Activated B cell treated with CpG ODN at 0.5 μM for 24 hours (primary cell): ENCODE results near the gene TUBA3E. TPM values are rescaled to one million over a fixed set of nuclear protein-coding genes. Genes with fewer than 3 reads are reported as not detected.
"Not testable (repeated sequence)": the region's sequence is repeated elsewhere in the genome, so short reads cannot be mapped to it uniquely, and the experiment has no call there.

ENCODE experiments used
- ATAC-seq: fragments of 200-7000 bp; cut with Tn5 transposase; one replicate; pipeline ENCODE4 v1.10.0; 2021; ENCODE audit warnings: low read depth, mild to moderate bottlenecking, moderate library complexity
- CTCF ChIA-PET: fragments of 350-600 bp; sonication (Branson Sonifier 250); formaldehyde crosslinking; loops from one replicate; lab custom pipeline; 2021; ENCODE audit warnings: antibody characterized with exemption; lab: Charles Lee
- POLR2A ChIA-PET: fragments of 350-600 bp; sonication (Branson Sonifier 250); formaldehyde crosslinking; loops from one replicate; lab custom pipeline; 2021; ENCODE audit warnings: antibody characterized with exemption; lab: Charles Lee
- DNase-seq: peaks from one replicate; pipeline ENCODE4 v3.0.0; 2022
- H3K27ac Mint-ChIP-seq: one replicate; pipeline ENCODE4 v1.8.0; 2020; ENCODE audit warnings: mixed read lengths
- H3K27me3 Mint-ChIP-seq: one replicate; pipeline ENCODE4 v1.8.0; 2021; ENCODE audit warnings: mixed read lengths
- H3K36me3 Mint-ChIP-seq: one replicate; pipeline ENCODE4 v1.8.0; 2021; ENCODE audit warnings: low read depth, mixed read lengths
- H3K4me1 Mint-ChIP-seq: one replicate; pipeline ENCODE4 v1.8.0; 2021; ENCODE audit warnings: mixed read lengths
- H3K4me3 Mint-ChIP-seq: one replicate; pipeline ENCODE4 v1.8.0; 2020; ENCODE audit warnings: mild to moderate bottlenecking, mixed read lengths
- H3K9me3 Mint-ChIP-seq: one replicate; pipeline ENCODE4 v1.8.0; 2020; ENCODE audit warnings: mixed read lengths
- intact Hi-C: fragments of 100-400 bp; cut with micrococcal nuclease; formaldehyde crosslinking; loops from one replicate; pipeline ENCODE4 v1.15.1; 2024
- total RNA-seq: library from RNA; stranded (reverse); gene quantifications from 2 replicates; pipeline ENCODE4 v1.2.3, GENCODE V29; 2022
- TF ChIP-seq, protein P1 (sequence below): fragments of 200-600 bp; IDR thresholded peaks from one replicate; pipeline ENCODE4 v1.8.0; 2022; ENCODE audit warnings: antibody characterized with exemption, mild to moderate bottlenecking

TUBA3E gene
- total RNA-seq, 1 donor from 2014 or later, result not detected

DNA sequence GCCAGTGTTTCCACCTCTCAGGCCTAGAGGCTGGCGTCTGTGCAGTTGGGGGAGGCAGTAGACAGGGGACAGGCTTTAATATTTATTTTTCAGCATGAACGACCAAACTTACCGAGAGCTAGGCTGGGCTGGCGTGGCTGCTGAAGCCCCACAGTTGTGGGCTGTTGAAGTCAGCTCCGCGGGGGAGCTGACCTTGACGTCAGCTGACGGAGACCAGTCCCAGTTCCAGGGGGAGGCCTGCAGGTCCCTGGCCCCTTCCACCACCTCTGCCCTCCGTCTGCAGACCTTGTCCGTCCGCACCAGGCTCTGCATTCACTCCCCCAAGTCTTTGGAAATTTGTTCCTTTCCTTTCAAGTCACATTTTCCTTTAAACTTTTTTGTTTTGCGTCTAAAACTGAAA lies 33.4 kb upstream of the TUBA3E start:
- H3K4me1 Mint-ChIP-seq, result no peaks in the 10 kb centered on the region
- POLR2A ChIA-PET, result no interaction called here
- peaks cover 9% of the 10 kb centered on the region for H3K27me3 Mint-ChIP-seq
- no peak for ATAC-seq
- H3K4me3 Mint-ChIP-seq, result no peak overlapping the region
- CTCF ChIA-PET, result no interaction called here
- TF ChIP-seq, protein P1, sequence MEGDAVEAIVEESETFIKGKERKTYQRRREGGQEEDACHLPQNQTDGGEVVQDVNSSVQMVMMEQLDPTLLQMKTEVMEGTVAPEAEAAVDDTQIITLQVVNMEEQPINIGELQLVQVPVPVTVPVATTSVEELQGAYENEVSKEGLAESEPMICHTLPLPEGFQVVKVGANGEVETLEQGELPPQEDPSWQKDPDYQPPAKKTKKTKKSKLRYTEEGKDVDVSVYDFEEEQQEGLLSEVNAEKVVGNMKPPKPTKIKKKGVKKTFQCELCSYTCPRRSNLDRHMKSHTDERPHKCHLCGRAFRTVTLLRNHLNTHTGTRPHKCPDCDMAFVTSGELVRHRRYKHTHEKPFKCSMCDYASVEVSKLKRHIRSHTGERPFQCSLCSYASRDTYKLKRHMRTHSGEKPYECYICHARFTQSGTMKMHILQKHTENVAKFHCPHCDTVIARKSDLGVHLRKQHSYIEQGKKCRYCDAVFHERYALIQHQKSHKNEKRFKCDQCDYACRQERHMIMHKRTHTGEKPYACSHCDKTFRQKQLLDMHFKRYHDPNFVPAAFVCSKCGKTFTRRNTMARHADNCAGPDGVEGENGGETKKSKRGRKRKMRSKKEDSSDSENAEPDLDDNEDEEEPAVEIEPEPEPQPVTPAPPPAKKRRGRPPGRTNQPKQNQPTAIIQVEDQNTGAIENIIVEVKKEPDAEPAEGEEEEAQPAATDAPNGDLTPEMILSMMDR, result no peak
- no peaks in the 10 kb centered on the region for H3K9me3 Mint-ChIP-seq
- DNase-seq, result no peak
- no peaks in the 10 kb centered on the region for H3K36me3 Mint-ChIP-seq
- intact Hi-C loops, result no loop called here
- H3K27ac Mint-ChIP-seq, result no peak overlapping the region

DNA sequence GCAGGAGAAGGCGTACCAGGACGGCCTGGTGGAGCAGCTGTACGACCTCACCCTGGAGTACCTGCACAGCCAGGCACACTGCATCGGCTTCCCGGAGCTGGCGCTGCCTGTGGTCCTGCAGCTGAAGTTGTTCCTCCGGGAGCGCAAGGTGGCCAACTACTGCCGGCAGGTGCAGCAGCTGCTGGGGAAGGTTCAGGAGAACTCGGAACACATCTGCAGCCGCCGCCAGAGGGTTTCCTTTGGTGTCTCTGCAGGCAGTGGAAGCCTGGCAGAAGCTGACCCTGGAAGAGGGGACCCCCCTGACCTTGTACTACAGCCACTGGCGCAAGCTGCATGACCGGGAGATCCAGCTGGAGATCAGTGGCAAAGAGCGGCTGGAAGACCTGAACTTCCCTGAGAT lies 32.7 kb upstream of the TUBA3E start:
- POLR2A ChIA-PET, CTCF ChIA-PET, H3K36me3 Mint-ChIP-seq, DNase-seq, H3K27ac Mint-ChIP-seq, H3K4me1 Mint-ChIP-seq, ATAC-seq, intact Hi-C loops, H3K27me3 Mint-ChIP-seq, H3K4me3 Mint-ChIP-seq, H3K9me3 Mint-ChIP-seq: not testable (repeated sequence)

- ATAC-seq, H3K27ac Mint-ChIP-seq, DNase-seq, H3K4me1 Mint-ChIP-seq, H3K9me3 Mint-ChIP-seq, H3K27me3 Mint-ChIP-seq, H3K4me3 Mint-ChIP-seq, H3K36me3 Mint-ChIP-seq, CTCF ChIA-PET, intact Hi-C loops, POLR2A ChIA-PET: not testable (repeated sequence)
Observed at GRCh38 chr2:130230376-130230775, 32.1 kb upstream of the TUBA3E start.

GRCh38 chr2:130229161-130229510 lies 30.9 kb upstream of the TUBA3E start:
- H3K27ac Mint-ChIP-seq, H3K27me3 Mint-ChIP-seq, H3K36me3 Mint-ChIP-seq, intact Hi-C loops, POLR2A ChIA-PET, H3K4me1 Mint-ChIP-seq, H3K9me3 Mint-ChIP-seq, H3K4me3 Mint-ChIP-seq, CTCF ChIA-PET, DNase-seq: not testable (repeated sequence)
- peak; percentile 10 for ATAC-seq

GRCh38 chr2:130228467-130229160 lies 30.4 kb upstream of the TUBA3E start:
- H3K4me3 Mint-ChIP-seq, H3K9me3 Mint-ChIP-seq, intact Hi-C loops, DNase-seq, H3K27ac Mint-ChIP-seq, POLR2A ChIA-PET, H3K27me3 Mint-ChIP-seq, ATAC-seq, CTCF ChIA-PET, H3K4me1 Mint-ChIP-seq, H3K36me3 Mint-ChIP-seq: not testable (repeated sequence)

- H3K27ac Mint-ChIP-seq, ATAC-seq, H3K4me3 Mint-ChIP-seq, H3K27me3 Mint-ChIP-seq, CTCF ChIA-PET, H3K9me3 Mint-ChIP-seq, H3K4me1 Mint-ChIP-seq, intact Hi-C loops, POLR2A ChIA-PET, DNase-seq, H3K36me3 Mint-ChIP-seq: not testable (repeated sequence)
Observed at GRCh38 chr2:130228005-130228404, 29.8 kb upstream of the TUBA3E start.

GRCh38 chr2:130222523-130222922 lies 24.3 kb upstream of the TUBA3E start:
- H3K9me3 Mint-ChIP-seq, POLR2A ChIA-PET, H3K36me3 Mint-ChIP-seq, CTCF ChIA-PET, intact Hi-C loops, H3K4me1 Mint-ChIP-seq, ATAC-seq, H3K4me3 Mint-ChIP-seq, DNase-seq, H3K27ac Mint-ChIP-seq: not testable (repeated sequence)
- H3K27me3 Mint-ChIP-seq, result peaks cover 21% of the 10 kb centered on the region

- H3K27ac Mint-ChIP-seq, DNase-seq, ATAC-seq, CTCF ChIA-PET, POLR2A ChIA-PET, H3K9me3 Mint-ChIP-seq, H3K4me3 Mint-ChIP-seq, intact Hi-C loops, H3K36me3 Mint-ChIP-seq, H3K4me1 Mint-ChIP-seq: not testable (repeated sequence)
- H3K27me3 Mint-ChIP-seq, result peaks cover 28% of the 10 kb centered on the region
Observed at GRCh38 chr2:130220505-130220904, 22.3 kb upstream of the TUBA3E start.

DNA sequence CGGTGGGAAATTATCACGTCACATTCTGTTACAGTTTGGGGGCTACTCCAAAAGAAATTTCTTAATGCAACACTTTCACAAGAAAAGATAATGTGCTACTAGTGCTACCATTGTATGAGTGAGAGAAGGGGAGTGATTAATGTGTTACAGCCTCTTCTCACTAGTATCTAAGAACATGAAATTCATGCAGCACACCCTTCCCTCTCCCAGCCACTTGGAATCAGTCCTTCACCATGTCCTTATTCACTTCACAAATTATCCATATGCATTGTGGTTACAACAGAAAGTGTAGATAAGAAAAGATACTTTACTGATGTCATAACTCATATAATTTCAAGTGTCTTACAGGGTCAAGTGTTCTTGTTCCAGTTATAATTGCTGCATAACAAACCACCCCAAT lies 20.9 kb upstream of the TUBA3E start:
- intact Hi-C loops, H3K4me3 Mint-ChIP-seq, CTCF ChIA-PET: not testable (repeated sequence)

DNA sequence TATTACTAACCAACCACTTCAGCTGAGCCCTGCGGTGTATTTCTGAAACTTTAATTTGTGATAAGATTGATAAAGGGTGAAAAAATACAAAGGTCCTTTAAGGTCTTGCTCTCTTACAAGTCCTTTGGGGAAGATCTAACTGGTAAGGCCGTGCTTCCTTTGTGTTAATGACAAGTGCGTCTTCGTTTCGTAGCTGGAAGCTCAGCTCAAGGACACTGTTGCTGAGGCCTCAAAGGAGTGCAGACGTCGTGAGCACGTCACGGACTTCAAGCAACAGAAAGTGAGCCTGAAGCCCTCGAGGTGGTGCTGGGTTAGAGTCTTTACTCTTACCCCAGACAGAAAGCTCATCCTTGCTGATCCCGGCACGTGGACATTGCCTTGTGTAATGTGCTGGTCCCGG lies 8.8 kb upstream of the TUBA3E start:
- H3K4me3 Mint-ChIP-seq, DNase-seq, H3K36me3 Mint-ChIP-seq, CTCF ChIA-PET, H3K9me3 Mint-ChIP-seq, POLR2A ChIA-PET, ATAC-seq, intact Hi-C loops, H3K27ac Mint-ChIP-seq, H3K4me1 Mint-ChIP-seq, H3K27me3 Mint-ChIP-seq: not testable (repeated sequence)

More for the DNA sequence above, 20.9 kb upstream of the TUBA3E start:
- H3K9me3 Mint-ChIP-seq, POLR2A ChIA-PET, H3K4me1 Mint-ChIP-seq, ATAC-seq, H3K36me3 Mint-ChIP-seq, H3K27ac Mint-ChIP-seq, DNase-seq: not testable (repeated sequence)
- H3K27me3 Mint-ChIP-seq, result peaks cover 30% of the 10 kb centered on the region

GRCh38 chr2:130203150-130203549 lies 4.9 kb upstream of the TUBA3E start:
- DNase-seq, H3K4me3 Mint-ChIP-seq, H3K27me3 Mint-ChIP-seq, CTCF ChIA-PET, intact Hi-C loops, H3K27ac Mint-ChIP-seq, H3K9me3 Mint-ChIP-seq, ATAC-seq, POLR2A ChIA-PET, H3K36me3 Mint-ChIP-seq, H3K4me1 Mint-ChIP-seq: not testable (repeated sequence)

- H3K4me1 Mint-ChIP-seq, H3K4me3 Mint-ChIP-seq, H3K27me3 Mint-ChIP-seq, intact Hi-C loops, H3K9me3 Mint-ChIP-seq, ATAC-seq, H3K36me3 Mint-ChIP-seq, H3K27ac Mint-ChIP-seq, CTCF ChIA-PET, POLR2A ChIA-PET, DNase-seq: not testable (repeated sequence)
Observed at GRCh38 chr2:130202518-130202917, 4.3 kb upstream of the TUBA3E start.
